C4-2B (cell line): ENCODE measurements around the gene TWIST2.

ENCODE experiments used
- H3K27ac ChIP-seq: fragments of 450-650 bp; 2 replicates; pipeline ENCODE4 v1.5.1; 2017
- ZFX ChIP-seq: fragments of 450-650 bp; IDR thresholded peaks from 2 replicates; pipeline ENCODE4 v1.6.1; 2017
- TF ChIP-seq, protein P1 (sequence below): fragments of 450-650 bp; conservative IDR thresholded peaks from 2 replicates; pipeline ENCODE4 v1.5.1; 2017; ENCODE audit warnings: mild to moderate bottlenecking

TWIST2 gene

DNA sequence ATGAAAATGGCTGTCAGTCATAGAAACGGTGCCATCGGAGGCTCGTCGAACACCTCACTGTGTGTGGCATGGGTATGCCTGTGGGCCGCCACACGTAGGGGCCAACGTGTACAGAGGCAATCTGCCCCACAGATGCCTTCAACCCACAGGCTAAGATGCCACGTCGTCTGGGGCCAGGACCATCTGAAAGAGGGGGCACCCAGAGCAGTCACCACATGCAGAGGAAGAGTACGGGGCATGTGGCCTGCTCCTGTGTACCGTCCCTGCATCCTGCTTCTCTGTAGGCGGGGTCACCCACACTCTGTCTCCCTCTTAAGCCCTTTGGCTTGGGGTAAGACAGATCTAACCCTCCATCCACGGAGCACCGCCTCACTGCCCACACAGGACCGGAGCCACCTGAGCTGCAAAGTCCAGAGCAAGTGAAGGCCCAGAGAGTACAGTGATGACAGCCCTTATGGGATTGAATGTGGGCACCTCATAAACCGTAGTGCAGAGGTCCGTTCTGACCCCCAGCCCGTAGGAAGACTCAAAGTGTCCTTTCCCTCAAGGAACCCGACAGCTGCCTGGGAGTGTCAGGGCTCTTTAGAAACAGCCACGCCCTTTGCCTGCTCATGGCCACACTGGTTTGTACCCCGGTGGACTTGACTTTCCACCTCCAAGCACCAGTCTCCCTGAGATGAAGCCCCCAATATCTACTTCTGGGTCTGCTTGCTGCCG, 66.2 kb downstream of the TWIST2 start:
- TF ChIP-seq, protein P1, sequence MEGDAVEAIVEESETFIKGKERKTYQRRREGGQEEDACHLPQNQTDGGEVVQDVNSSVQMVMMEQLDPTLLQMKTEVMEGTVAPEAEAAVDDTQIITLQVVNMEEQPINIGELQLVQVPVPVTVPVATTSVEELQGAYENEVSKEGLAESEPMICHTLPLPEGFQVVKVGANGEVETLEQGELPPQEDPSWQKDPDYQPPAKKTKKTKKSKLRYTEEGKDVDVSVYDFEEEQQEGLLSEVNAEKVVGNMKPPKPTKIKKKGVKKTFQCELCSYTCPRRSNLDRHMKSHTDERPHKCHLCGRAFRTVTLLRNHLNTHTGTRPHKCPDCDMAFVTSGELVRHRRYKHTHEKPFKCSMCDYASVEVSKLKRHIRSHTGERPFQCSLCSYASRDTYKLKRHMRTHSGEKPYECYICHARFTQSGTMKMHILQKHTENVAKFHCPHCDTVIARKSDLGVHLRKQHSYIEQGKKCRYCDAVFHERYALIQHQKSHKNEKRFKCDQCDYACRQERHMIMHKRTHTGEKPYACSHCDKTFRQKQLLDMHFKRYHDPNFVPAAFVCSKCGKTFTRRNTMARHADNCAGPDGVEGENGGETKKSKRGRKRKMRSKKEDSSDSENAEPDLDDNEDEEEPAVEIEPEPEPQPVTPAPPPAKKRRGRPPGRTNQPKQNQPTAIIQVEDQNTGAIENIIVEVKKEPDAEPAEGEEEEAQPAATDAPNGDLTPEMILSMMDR = no peak
- no peak for TF ChIP-seq ZFX
- H3K27ac ChIP-seq = no peak overlapping the region

DNA sequence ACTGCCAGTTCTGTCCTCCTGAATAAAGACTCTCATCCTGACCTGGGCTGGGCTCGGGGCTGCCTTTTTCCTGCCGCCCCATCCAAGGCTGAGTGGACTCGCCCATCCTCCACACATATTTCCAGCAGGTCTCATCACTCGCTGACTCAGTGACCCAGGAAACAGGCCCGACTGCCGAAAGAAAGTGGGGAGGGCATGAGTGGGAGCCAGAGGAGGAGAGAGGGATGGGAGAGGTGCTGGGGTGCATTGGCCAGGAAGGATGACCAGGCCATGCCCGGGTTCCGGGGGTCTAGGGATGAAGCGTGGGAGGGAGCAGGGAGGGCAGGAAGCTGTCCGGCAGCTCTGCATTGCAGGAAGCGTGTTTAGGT, 66.7 kb downstream of the TWIST2 start:
- TF ChIP-seq, protein P1 = no peak
- TF ChIP-seq ZFX = no peak
- no peak overlapping the region for H3K27ac ChIP-seq

DNA sequence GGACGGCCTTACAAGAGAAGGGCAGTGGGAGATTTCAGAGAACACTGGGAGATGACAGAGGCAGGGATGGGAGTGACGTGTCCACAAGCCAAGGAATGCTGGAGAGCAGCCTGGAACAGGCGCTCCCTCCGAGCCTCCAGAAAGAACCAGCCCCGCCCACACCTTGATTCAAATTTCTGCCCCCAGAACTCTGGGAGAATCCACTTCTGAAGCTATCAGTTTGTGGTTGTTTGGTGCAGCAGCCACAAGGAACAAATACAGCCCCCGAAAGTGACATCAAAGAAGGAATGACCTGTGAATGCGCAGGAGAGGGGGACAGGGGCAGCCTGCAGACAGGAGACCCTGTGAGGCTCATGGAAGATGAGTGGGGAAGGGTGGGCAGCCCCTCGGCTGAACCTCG, 67.3 kb downstream of the TWIST2 start:
- no peak for TF ChIP-seq ZFX
- TF ChIP-seq, protein P1 = no peak
- no peak overlapping the region for H3K27ac ChIP-seq

DNA sequence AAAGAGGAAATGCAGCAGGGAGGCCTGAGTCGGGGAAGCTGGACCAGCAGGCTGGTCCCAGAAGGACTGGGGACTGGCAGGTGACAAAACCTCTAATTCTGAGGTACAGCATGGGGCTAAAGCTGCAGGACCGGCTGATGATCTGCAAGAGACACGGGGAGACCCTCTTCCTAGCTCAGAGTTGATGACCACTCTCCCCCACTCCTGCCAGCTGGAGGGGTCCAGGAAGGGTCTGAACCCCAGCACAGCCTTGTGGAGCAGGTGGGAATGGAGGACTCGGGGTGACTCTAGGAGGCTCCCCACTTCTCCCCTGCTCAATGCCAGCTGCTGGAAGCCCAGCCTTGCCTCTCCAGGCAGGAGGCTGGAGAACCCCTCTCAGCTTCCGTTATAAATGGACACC, 67.7 kb downstream of the TWIST2 start:
- no peak overlapping the region for H3K27ac ChIP-seq
- no peak for TF ChIP-seq ZFX
- TF ChIP-seq, protein P1 = no peak

DNA sequence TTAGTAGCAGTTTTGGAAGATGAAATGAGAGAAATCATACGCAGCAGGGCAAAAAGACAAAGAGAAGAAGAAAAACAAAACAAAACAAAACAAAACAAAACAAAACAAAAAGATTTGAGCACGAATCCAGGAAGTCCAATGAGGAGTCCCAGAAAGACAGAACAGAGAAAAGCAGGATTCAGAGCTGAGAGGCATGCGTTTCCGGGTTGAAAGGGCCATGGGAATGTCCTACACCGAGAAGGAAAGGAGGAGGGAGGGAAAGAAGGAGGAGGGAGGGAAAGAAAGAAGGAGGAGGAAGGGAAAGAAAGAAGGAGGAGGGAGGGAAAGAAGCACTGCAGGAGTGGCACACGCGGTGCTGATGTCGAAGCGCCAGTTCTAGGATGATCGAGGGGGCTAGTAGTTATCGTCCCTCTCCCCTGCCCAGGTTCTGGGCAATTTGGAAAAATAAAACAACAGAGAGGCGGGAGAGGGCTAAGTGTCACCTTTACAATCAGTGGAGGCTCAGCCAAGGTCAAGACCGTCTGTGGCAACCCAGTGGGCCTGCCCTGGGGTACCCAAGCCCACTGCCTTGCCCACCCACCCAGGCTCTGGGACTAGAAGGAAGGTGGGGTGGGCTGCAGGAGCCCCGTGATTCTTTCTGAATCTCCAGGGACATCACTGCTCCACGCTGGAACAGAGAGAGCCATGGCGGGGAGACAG, 68.4 kb downstream of the TWIST2 start:
- H3K27ac ChIP-seq = no peak overlapping the region
- no peak for TF ChIP-seq ZFX
- TF ChIP-seq, protein P1 = no peak

DNA sequence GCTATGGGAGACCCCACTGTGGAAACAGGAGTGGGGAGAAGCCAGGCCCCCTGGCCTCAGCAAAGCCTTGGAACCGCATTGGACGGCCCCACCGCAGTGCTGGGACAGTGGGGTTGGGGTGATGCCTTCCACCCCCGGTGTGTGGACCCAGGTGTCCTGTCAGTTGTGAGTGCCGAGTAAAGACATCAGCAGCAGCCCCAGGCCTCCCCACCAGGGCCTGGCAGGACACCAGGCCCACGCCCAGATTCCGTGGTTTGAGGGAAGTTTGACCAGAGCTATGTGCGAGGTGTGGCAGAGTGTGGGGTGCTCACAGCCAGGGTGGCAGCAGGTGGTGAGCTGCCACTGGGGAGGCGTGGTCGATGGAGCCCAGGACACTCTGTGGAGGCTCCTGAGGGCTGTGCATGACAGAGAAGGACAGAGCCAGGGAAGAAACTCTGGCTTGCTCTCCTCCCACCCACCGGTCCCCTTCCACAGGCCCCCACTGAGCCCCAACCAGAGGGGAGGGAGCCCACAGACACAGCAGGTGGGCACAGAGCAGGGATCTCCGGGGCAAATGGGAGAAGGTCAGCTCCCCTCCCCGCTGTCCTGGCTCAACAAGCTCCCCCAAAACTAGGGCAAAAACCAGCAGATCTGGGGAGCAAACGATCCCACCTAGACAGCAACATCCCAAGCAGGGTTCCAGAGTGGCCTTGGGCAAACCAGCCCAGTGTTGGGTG, 69.1 kb downstream of the TWIST2 start:
- TF ChIP-seq, protein P1 = no peak
- TF ChIP-seq ZFX = no peak
- H3K27ac ChIP-seq = no peak overlapping the region

DNA sequence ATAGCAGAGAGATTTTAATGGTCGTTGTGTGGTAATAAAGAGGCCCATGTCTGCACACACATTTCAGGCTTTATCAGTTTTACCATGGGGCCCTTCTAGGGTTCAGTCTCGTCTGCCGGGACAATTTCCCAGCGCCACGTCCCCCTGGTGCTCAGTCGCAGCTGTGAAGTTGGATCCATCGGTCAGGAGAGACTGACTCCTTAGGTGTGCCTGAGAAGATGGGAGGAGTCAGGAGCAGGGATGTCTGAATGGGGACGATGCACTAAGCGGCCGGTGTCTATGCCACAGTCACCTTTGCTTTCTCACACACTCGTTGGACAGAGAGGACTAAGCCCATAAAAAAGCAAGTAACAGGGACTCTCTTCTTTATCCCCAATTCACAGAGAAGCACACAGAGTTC, 71.4 kb downstream of the TWIST2 start:
- TF ChIP-seq, protein P1 = no peak
- no peak for TF ChIP-seq ZFX
- no peak overlapping the region for H3K27ac ChIP-seq
